Fibroblast of mammary gland (primary cell): ENCODE measurements around the gene TRMT11.
"Not testable (repeated sequence)": the region's sequence is repeated elsewhere in the genome, so short reads cannot be mapped to it uniquely, and the experiment has no call there.

Source experiments
- DNase-seq: peaks from one replicate; pipeline ENCODE4 v3.0.0-alpha.2; 2010; ENCODE audit warnings: low read depth
- H3K4me3 ChIP-seq: 2 replicates; pipeline ENCODE4 v1.5.1; 2011; ENCODE audit warnings: low read depth, mild to moderate bottlenecking, low read length, moderate library complexity; ENCODE audit not compliant: control insufficient read depth
- TF ChIP-seq, protein P1 (sequence below): conservative IDR thresholded peaks from 2 replicates; pipeline ENCODE4 v1.5.1; 2011; ENCODE audit warnings: low read depth, low read length, inconsistent platforms; ENCODE audit not compliant: control insufficient read depth, insufficient read depth

Gene TRMT11

DNA sequence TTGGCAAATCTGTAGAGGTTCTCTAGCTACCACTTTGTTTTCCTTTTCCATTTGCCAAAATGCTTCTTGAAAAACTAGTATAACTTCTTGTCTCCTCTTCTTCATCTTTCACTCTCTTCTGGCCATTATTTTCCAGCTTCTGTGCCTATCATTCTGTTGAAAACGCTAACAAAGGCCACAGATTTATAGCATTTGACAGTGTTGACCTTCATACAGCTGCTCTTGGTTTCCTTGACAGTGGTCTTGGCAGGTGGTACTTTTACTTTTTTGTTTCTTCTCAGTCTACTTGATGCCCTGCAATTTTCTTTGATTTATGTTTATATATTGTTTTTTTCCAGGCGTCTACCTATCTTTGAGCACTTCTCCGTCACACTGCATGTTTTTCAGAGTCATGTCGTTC, 23.7 kb downstream of the TRMT11 start:
- TF ChIP-seq, protein P1, sequence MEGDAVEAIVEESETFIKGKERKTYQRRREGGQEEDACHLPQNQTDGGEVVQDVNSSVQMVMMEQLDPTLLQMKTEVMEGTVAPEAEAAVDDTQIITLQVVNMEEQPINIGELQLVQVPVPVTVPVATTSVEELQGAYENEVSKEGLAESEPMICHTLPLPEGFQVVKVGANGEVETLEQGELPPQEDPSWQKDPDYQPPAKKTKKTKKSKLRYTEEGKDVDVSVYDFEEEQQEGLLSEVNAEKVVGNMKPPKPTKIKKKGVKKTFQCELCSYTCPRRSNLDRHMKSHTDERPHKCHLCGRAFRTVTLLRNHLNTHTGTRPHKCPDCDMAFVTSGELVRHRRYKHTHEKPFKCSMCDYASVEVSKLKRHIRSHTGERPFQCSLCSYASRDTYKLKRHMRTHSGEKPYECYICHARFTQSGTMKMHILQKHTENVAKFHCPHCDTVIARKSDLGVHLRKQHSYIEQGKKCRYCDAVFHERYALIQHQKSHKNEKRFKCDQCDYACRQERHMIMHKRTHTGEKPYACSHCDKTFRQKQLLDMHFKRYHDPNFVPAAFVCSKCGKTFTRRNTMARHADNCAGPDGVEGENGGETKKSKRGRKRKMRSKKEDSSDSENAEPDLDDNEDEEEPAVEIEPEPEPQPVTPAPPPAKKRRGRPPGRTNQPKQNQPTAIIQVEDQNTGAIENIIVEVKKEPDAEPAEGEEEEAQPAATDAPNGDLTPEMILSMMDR = no peak
- H3K4me3 ChIP-seq = no peak overlapping the region
- no peak for DNase-seq

DNA sequence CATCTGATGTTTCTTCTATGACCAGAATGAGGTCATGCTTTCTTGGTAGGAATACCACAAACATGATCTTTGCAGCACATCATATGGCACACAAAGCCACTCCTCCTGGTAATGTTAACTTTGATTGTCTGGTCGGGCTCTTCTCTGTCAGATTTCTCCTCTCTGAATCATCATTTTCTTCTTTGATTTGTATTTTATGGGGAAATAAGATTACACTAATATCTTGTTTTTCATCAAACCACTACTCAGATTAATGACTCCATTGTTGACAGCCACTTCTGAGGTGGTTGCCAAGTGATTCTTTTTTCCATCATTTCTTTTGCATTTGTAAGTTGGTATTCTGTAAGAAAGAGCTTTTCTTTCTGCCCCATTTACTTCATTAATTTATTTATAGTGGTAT, 29.5 kb downstream of the TRMT11 start:
- H3K4me3 ChIP-seq = no peak overlapping the region
- TF ChIP-seq, protein P1 = no peak
- DNase-seq = peak; percentile 71

DNA sequence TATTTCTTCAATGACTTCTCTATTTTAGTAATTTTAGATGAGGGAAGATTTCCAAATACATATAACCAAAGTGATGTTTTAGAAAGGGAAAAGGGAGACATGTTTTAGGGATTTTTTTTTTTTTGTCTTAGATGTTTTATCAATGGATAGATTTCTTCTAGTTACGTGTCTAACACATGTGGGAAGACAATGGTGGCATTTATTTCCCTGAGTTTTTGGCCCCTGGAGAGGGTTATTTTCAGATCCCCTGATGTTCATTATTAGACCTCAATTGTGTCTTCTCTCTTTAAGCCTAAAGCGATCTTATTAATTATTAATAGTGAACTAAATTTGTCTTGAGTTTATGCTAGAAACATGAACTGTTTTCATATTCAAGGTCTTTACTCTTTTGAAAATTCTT, 30.3 kb downstream of the TRMT11 start:
- DNase-seq = no peak
- TF ChIP-seq, protein P1 = no peak
- no peak overlapping the region for H3K4me3 ChIP-seq

DNA sequence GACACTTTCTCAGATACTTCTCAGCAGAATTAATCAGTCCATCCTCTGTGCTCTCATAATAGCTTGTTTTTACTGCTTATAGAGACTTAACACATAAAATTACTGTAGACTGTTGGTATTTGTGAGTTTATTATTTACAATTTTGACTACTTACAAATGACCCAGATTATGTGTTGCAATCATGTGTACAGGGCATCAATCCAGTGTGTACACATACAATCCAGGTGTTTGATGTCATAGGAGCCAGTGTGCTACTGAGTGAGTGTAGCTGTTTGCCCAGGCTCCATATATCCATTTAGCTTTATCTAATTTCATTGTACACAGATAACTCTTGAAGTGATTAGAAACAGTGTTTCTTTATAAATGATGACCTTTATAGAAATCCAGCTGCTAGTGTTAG, 31.3 kb downstream of the TRMT11 start:
- TF ChIP-seq, protein P1 = no peak
- no peak overlapping the region for H3K4me3 ChIP-seq
- DNase-seq = no peak

DNA sequence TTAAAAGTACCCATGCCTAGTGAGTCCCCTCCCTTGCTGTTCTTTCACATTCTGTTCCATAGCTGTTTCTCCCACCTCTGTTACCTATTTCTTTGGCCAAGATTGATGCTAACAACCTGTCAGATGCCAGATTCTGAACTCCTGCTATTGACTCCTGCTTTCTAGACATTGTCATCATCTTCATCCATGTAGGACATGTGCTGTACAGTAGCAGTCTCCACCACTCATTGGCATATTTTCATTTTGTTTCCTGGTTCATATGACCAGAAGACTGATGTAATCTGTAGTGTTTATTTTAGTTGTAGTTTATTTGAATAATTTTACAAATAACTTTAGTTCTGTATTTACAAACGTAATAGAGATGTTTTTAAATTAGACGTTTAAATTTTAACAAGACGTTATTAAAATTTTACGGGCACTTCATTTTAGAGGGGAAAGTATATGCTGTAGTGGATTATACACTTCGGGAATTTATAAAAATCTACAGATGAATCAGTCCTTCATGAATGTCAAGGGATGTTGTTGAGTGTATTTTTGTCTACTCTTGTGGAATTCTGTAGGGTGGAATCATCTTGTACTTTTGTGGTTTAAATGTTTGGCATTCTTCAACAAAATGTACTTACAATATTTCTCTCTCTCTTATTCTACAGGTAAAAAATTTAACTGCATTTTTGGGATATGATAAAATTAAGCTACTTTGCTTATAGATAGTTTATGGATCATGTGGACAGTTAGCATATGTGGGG, 34.1 kb downstream of the TRMT11 start:
- DNase-seq = no peak
- TF ChIP-seq, protein P1 = no peak
- no peak overlapping the region for H3K4me3 ChIP-seq

DNA sequence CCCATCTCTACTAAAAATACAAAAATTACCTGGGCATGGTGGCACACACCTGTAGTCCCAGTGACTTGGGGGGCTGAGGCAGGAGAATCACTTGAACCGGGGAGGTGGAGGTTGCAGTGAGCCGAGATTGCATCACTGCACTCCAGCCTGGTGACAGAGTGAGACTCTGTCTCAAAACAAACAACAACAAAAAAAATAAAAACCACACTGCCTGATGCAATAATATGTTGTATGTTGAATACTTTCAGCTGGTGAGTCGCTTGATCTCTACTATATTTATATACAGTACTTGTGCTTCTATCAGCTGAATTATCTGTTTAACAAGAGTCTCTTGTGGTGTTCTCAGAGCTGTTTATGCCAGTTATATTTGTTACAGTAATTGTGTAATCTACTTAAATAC, 37.1 kb downstream of the TRMT11 start:
- DNase-seq = peak; percentile 35
- not testable (repeated sequence) for H3K4me3 ChIP-seq

DNA sequence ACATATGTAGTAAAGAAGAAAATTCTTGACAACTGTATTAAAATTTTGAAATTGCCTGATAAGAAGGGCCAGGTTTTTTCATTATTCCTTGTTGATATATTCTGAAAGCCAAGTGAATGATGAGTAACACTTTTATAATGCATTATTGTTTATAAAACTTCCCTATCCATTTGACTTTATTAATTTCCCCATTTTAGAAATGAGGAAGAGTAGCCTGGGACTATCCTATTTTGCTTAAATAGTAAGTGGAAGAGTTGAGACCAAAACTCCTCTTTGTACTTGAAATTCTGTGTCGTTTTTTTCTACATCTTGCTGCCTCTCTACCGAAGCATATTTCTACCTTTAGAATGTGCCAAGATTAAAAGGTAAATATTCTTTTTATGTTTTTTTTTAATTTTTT, 39.7 kb downstream of the TRMT11 start:
- TF ChIP-seq, protein P1 = no peak
- no peak for DNase-seq
- H3K4me3 ChIP-seq = no peak overlapping the region
